ENCODE data around the gene TBX1.

Gene TBX1

GRCh38 chr22:19747551-19747950 is 13.0 kb upstream of the TBX1 start:
- Histone ChIP-seq H3K9me3 (ENCODE audit: insufficient read depth, low read length) (no peaks in the 10 kb centered on the region), H3K9me2 (replicated peaks; ENCODE audit: insufficient read depth, low read length) (no peaks in the 10 kb centered on the region), H3K36me3 (ENCODE audit: low read length) (no peaks in the 10 kb centered on the region), H3K79me2 (ENCODE audit: insufficient read depth, low read length) (no peaks in the 10 kb centered on the region), H3K4me2 (ENCODE audit: low read depth, low read length, poor library complexity, severe bottlenecking) (no peak overlapping the region), H3K4me3 (ENCODE audit: insufficient read depth, low read length, poor library complexity, severe bottlenecking) (no peak overlapping the region), H2AFZ (ENCODE audit: low read depth, low read length, severe bottlenecking) (no peak overlapping the region), H3K27ac (ENCODE audit: low read depth, low read length) (no peak overlapping the region), H4K20me1 (ENCODE audit: low read depth, low read length) (no peaks in the 10 kb centered on the region), H3K27me3 (ENCODE audit: low read length) (no peaks in the 10 kb centered on the region), H3F3A (ENCODE audit: insufficient read depth) (no peaks in the 10 kb centered on the region), H3K9ac (ENCODE audit: low read length) (no peak overlapping the region)
- no peak for TF ChIP-seq EZH2phosphoT487 (conservative IDR thresholded peaks at IDR 0.05; ENCODE audit: low read length)
- TF ChIP-seq CTCF (IDR thresholded peaks at IDR 0.05; ENCODE audit: insufficient read depth, low read length, poor library complexity, severe bottlenecking): no peak

- no peak for TF ChIP-seq CTCF (IDR thresholded peaks at IDR 0.05; ENCODE audit: insufficient read depth, low read length, poor library complexity, severe bottlenecking)
- TF ChIP-seq EZH2phosphoT487 (conservative IDR thresholded peaks at IDR 0.05; ENCODE audit: low read length): no peak
- Histone ChIP-seq H3K27ac (ENCODE audit: low read depth, low read length) (no peak overlapping the region), H3K9me2 (replicated peaks; ENCODE audit: insufficient read depth, low read length) (no peaks in the 10 kb centered on the region), H3K79me2 (ENCODE audit: insufficient read depth, low read length) (no peaks in the 10 kb centered on the region), H3K9ac (ENCODE audit: low read length) (no peak overlapping the region), H3K9me3 (ENCODE audit: insufficient read depth, low read length) (no peaks in the 10 kb centered on the region), H2AFZ (ENCODE audit: low read depth, low read length, severe bottlenecking) (no peak overlapping the region), H3K36me3 (ENCODE audit: low read length) (no peaks in the 10 kb centered on the region), H4K20me1 (ENCODE audit: low read depth, low read length) (no peaks in the 10 kb centered on the region), H3K4me3 (ENCODE audit: insufficient read depth, low read length, poor library complexity, severe bottlenecking) (no peak overlapping the region), H3F3A (ENCODE audit: insufficient read depth) (no peaks in the 10 kb centered on the region), H3K4me2 (ENCODE audit: low read depth, low read length, poor library complexity, severe bottlenecking) (no peak overlapping the region), H3K27me3 (ENCODE audit: low read length) (no peaks in the 10 kb centered on the region)
Observed at GRCh38 chr22:19748139-19748538, 12.4 kb upstream of the TBX1 start.

GRCh38 chr22:19748991-19749664 is 11.4 kb upstream of the TBX1 start:
- Histone ChIP-seq H3F3A (ENCODE audit: insufficient read depth) (no peaks in the 10 kb centered on the region), H3K36me3 (ENCODE audit: low read length) (no peaks in the 10 kb centered on the region), H3K9me3 (ENCODE audit: insufficient read depth, low read length) (no peaks in the 10 kb centered on the region), H3K4me3 (ENCODE audit: insufficient read depth, low read length, poor library complexity, severe bottlenecking) (no peak overlapping the region), H3K9ac (ENCODE audit: low read length) (no peak overlapping the region), H3K79me2 (ENCODE audit: insufficient read depth, low read length) (no peaks in the 10 kb centered on the region), H3K4me2 (ENCODE audit: low read depth, low read length, poor library complexity, severe bottlenecking) (no peak overlapping the region), H3K27ac (ENCODE audit: low read depth, low read length) (no peak overlapping the region), H4K20me1 (ENCODE audit: low read depth, low read length) (no peaks in the 10 kb centered on the region), H3K9me2 (replicated peaks; ENCODE audit: insufficient read depth, low read length) (no peaks in the 10 kb centered on the region), H2AFZ (ENCODE audit: low read depth, low read length, severe bottlenecking) (no peak overlapping the region), H3K27me3 (ENCODE audit: low read length) (no peaks in the 10 kb centered on the region)
- TF ChIP-seq CTCF (IDR thresholded peaks at IDR 0.05; ENCODE audit: insufficient read depth, low read length, poor library complexity, severe bottlenecking) (no peak), EZH2phosphoT487 (conservative IDR thresholded peaks at IDR 0.05; ENCODE audit: low read length) (no peak)
